Measurements from ENCODE around the gene MCTP1.

DNA sequence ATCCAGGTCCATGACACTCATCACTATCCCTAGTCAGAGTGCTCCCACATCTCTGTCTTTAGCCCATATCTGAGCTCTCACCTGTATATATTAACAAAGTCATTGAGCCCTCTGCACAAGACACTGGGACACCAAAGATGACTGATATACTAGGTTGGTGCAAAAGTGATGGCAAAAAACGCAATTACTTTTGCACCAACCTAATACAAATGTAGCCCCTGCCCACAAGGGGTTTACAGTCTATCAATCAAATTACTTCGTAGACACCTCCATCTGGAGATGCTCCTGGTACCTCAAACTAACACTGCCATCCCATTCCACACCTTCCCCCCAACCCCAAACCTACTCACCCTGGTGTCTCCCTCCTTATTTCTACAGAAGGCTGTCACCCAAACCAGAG lies 194.1 kb downstream of the MCTP1 start:
- TF ChIP-seq, protein P1, sequence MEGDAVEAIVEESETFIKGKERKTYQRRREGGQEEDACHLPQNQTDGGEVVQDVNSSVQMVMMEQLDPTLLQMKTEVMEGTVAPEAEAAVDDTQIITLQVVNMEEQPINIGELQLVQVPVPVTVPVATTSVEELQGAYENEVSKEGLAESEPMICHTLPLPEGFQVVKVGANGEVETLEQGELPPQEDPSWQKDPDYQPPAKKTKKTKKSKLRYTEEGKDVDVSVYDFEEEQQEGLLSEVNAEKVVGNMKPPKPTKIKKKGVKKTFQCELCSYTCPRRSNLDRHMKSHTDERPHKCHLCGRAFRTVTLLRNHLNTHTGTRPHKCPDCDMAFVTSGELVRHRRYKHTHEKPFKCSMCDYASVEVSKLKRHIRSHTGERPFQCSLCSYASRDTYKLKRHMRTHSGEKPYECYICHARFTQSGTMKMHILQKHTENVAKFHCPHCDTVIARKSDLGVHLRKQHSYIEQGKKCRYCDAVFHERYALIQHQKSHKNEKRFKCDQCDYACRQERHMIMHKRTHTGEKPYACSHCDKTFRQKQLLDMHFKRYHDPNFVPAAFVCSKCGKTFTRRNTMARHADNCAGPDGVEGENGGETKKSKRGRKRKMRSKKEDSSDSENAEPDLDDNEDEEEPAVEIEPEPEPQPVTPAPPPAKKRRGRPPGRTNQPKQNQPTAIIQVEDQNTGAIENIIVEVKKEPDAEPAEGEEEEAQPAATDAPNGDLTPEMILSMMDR (IDR thresholded peaks at IDR 0.05): no peak
- TF ChIP-seq POLR2AphosphoS5 (IDR thresholded peaks at IDR 0.05; ENCODE audit: insufficient read depth in 1 of 2, low read depth in 1 of 2) (no peak), POLR2A (IDR thresholded peaks at IDR 0.05) (no peak)

Data from vagina (tissue), 2 donors.